H9 (cell line): ENCODE measurements around the gene SPATA3. TPM values are rescaled to one million over a fixed set of nuclear protein-coding genes. Genes with fewer than 3 reads are reported as not detected.

Source experiments
- DNase-seq: peaks from one replicate; pipeline ENCODE4 v3.0.0-alpha.2; 2017
- H2AFZ ChIP-seq: one replicate; pipeline ENCODE4 v1.6.1; 2013; ENCODE audit warnings: mild to moderate bottlenecking, low read length, control low read depth, moderate library complexity
- H2AK5ac ChIP-seq: 2 replicates; pipeline ENCODE4 v1.6.1; 2013; ENCODE audit warnings: low read length, control low read depth, mixed read lengths; ENCODE audit not compliant: insufficient read length
- H2BK120ac ChIP-seq: one replicate; pipeline ENCODE4 v1.6.1; 2013; ENCODE audit warnings: low read depth, mild to moderate bottlenecking, low read length, control low read depth, inconsistent platforms; ENCODE audit not compliant: poor library complexity, severe bottlenecking
- H2BK12ac ChIP-seq: 2 replicates; pipeline ENCODE4 v1.6.1; 2013; ENCODE audit warnings: low read length, control low read depth, mixed read lengths, low read depth; ENCODE audit not compliant: insufficient read length
- H2BK15ac ChIP-seq: 2 replicates; pipeline ENCODE4 v1.6.1; 2013; ENCODE audit warnings: low read depth, low read length, control low read depth
- H2BK20ac ChIP-seq: one replicate; pipeline ENCODE4 v1.6.1; 2013; ENCODE audit warnings: low read depth, mild to moderate bottlenecking, low read length, control low read depth, inconsistent platforms; ENCODE audit not compliant: poor library complexity, severe bottlenecking
- H2BK5ac ChIP-seq: 2 replicates; pipeline ENCODE4 v1.6.1; 2013; ENCODE audit warnings: low read length, control low read depth, mixed read lengths; ENCODE audit not compliant: insufficient read length
- H3K14ac ChIP-seq: 2 replicates; pipeline ENCODE4 v1.6.1; 2013; ENCODE audit warnings: low read length, control low read depth; ENCODE audit not compliant: insufficient read depth
- H3K18ac ChIP-seq: 2 replicates; pipeline ENCODE4 v1.6.1; 2013; ENCODE audit warnings: low read depth, mild to moderate bottlenecking, mixed read lengths, low read length, control low read depth; ENCODE audit not compliant: insufficient read length
- H3K23ac ChIP-seq: 2 replicates; pipeline ENCODE4 v1.6.1; 2013; ENCODE audit warnings: low read length, control low read depth, mixed read lengths, low read depth; ENCODE audit not compliant: insufficient read length
- H3K23me2 ChIP-seq: 2 replicates; pipeline ENCODE4 v1.6.1; 2013; ENCODE audit warnings: low read depth, mild to moderate bottlenecking, mixed read lengths, low read length, control low read depth; ENCODE audit not compliant: insufficient read length, poor library complexity, severe bottlenecking
- H3K27ac ChIP-seq: 2 replicates; pipeline ENCODE4 v1.5.1; 2013; ENCODE audit warnings: low read length, control low read depth, mixed read lengths, low read depth; ENCODE audit not compliant: insufficient read length
- H3K27me3 ChIP-seq: 2 replicates; pipeline ENCODE4 v1.6.1; 2013; ENCODE audit warnings: low read length, control low read depth, inconsistent platforms; ENCODE audit not compliant: insufficient read depth
- H3K4ac ChIP-seq: 2 replicates; pipeline ENCODE4 v1.6.1; 2013; ENCODE audit warnings: low read depth, mild to moderate bottlenecking, control low read depth, inconsistent platforms, low read length, moderate library complexity
- H3K4me1 ChIP-seq: 2 replicates; pipeline ENCODE4 v1.6.1; 2013; ENCODE audit warnings: low read length, control low read depth, inconsistent platforms; ENCODE audit not compliant: insufficient read depth
- H3K4me2 ChIP-seq: 2 replicates; pipeline ENCODE4 v1.6.1; 2013; ENCODE audit warnings: low read length, control low read depth, mixed read lengths; ENCODE audit not compliant: insufficient read length, insufficient read depth
- H3K56ac ChIP-seq: 2 replicates; pipeline ENCODE4 v1.6.1; 2013; ENCODE audit warnings: low read depth, mild to moderate bottlenecking, mixed read lengths, low read length, control low read depth; ENCODE audit not compliant: insufficient read length
- H3K79me1 ChIP-seq: 2 replicates; pipeline ENCODE4 v1.6.1; 2013; ENCODE audit warnings: low read depth, mild to moderate bottlenecking, moderate library complexity, low read length, control low read depth, inconsistent platforms; ENCODE audit not compliant: insufficient read depth, poor library complexity, severe bottlenecking
- H3K79me2 ChIP-seq: 2 replicates; pipeline ENCODE4 v1.6.1; 2013; ENCODE audit warnings: low read length, control low read depth, inconsistent platforms; ENCODE audit not compliant: insufficient read depth
- H3K9ac ChIP-seq: 2 replicates; pipeline ENCODE4 v1.6.1; 2013; ENCODE audit warnings: low read length, control low read depth, mixed read lengths; ENCODE audit not compliant: insufficient read length; ENCODE audit errors: extremely low read depth
- H3K9me3 ChIP-seq: one replicate; pipeline ENCODE4 v1.6.1; 2013; ENCODE audit warnings: low read depth, low read length, inconsistent platforms; ENCODE audit not compliant: control insufficient read depth
- H3T11ph ChIP-seq: one replicate; pipeline ENCODE4 v1.6.1; 2013; ENCODE audit warnings: mild to moderate bottlenecking, low read length, control low read depth, inconsistent platforms
- H4K20me1 ChIP-seq: one replicate; pipeline ENCODE4 v1.6.1; 2013; ENCODE audit not compliant: control insufficient read depth, insufficient read length, insufficient read depth
- H4K5ac ChIP-seq: 2 replicates; pipeline ENCODE4 v1.6.1; 2013; ENCODE audit warnings: low read depth, mild to moderate bottlenecking, mixed read lengths, low read length, control low read depth; ENCODE audit not compliant: insufficient read length
- H4K8ac ChIP-seq: replicated peaks from 2 replicates; pipeline ENCODE4 v1.6.1; 2013; ENCODE audit warnings: low read length, control low read depth, mixed read lengths, low read depth; ENCODE audit not compliant: insufficient read length
- H4K91ac ChIP-seq: 2 replicates; pipeline ENCODE4 v1.6.1; 2013; ENCODE audit warnings: low read depth, mild to moderate bottlenecking, moderate library complexity, mixed read lengths, low read length, control low read depth; ENCODE audit not compliant: insufficient read length
- H3K27ac Mint-ChIP-seq, 3 experiments: 2 replicates in 2 of 3; 3 replicates in 1 of 3; pipeline ENCODE4 v1.8.0; 2020 to 2021; ENCODE audit warnings: mixed read lengths in 3 of 3, mild to moderate bottlenecking in 1 of 3, moderate library complexity in 1 of 3
- H3K27me3 Mint-ChIP-seq: 2 replicates; pipeline ENCODE4 v1.8.0; 2021; ENCODE audit warnings: low read depth, mild to moderate bottlenecking, moderate library complexity, mixed read lengths
- H3K36me3 Mint-ChIP-seq, 3 experiments: 2 replicates in 2 of 3; 3 replicates in 1 of 3; pipeline ENCODE4 v1.8.0; 2020 to 2021; ENCODE audit warnings: low read depth in 3 of 3, mixed read lengths in 3 of 3; ENCODE audit not compliant: insufficient read depth in 1 of 3
- H3K4me1 Mint-ChIP-seq, 2 experiments: 2 replicates each; pipeline ENCODE4 v1.8.0; 2020; ENCODE audit warnings: mixed read lengths in 2 of 2
- H3K4me3 Mint-ChIP-seq, 2 experiments: 2 replicates in 1 of 2; 3 replicates in 1 of 2; pipeline ENCODE4 v1.8.0; 2020 to 2021; ENCODE audit warnings: mild to moderate bottlenecking in 2 of 2, mixed read lengths in 2 of 2, moderate library complexity in 1 of 2
- H3K9me3 Mint-ChIP-seq, 2 experiments: 2 replicates in 1 of 2; 3 replicates in 1 of 2; pipeline ENCODE4 v1.8.0; 2020; ENCODE audit warnings: mild to moderate bottlenecking in 2 of 2, mixed read lengths in 2 of 2, moderate library complexity in 1 of 2
- WGBS: extraction: QIAGEN DNeasy Blood & Tissue Kit; methylation state at CpG from one replicate; pipeline ENCODE4 v1.1.7; 2013; ENCODE audit warnings: missing lambda C conversion rate, low lambda C conversion rate, mixed read lengths; ENCODE audit not compliant: insufficient read length; ENCODE audit errors: extremely low coverage; 5-methylcytosine and 5-hydroxymethylcytosine counted together
- total RNA-seq: library from RNA; stranded (reverse); gene quantifications from 2 replicates; pipeline ENCODE4 v1.2.1, GENCODE V29; 2021
- TF ChIP-seq, protein P1 (sequence below): fragments of 200-600 bp; sonication (generic); conservative IDR thresholded peaks from 3 replicates; pipeline ENCODE4 v1.8.0; 2021; ENCODE audit warnings: antibody characterized with exemption, mild to moderate bottlenecking

The SPATA3 gene
- total RNA-seq, 1 experiment from 2014 or later = not detected

DNA sequence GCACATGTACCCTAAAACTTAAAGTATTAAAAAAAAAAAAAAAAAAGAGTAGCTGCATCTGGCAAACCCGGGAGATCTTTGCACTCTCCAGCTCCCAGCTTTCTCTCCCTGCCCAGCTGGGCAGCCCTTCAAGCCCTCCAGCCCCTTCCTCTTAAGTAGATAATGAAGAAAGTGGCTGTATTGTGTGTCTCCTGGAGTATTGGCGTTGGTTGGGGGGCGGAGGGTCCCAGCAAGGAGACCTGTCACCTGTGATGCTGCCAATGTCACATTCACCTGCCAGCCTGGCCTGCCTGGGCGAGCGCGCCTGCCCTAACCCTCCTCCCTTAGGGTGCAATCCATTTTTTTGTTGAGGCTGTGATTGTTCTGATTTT, 43.4 kb downstream of the SPATA3 start:
- H3K4me2 ChIP-seq = no peak overlapping the region
- peaks cover 69% of the 10 kb centered on the region for H3K27me3 Mint-ChIP-seq
- whole genome bisulfite sequencing = no CpG with 5 or more reads among the region's 6 CpGs

More for the DNA sequence above, 43.4 kb downstream of the SPATA3 start:
- H4K91ac ChIP-seq = no peak overlapping the region
- no peak overlapping the region for H2BK15ac ChIP-seq
- H4K5ac ChIP-seq = no peak overlapping the region
- no peak overlapping the region for H2BK120ac ChIP-seq
- H3K79me2 ChIP-seq = no peaks in the 10 kb centered on the region
- Mint-ChIP-seq H3K9me3 (no peaks in the 10 kb centered on the region), H3K36me3 (no peaks in the 10 kb centered on the region), H3K4me3 (peak overlapping the region in 1 of 2 experiments; percentile 13; a peak in 2 of 5 replicates), H3K4me1 (peaks cover 8 to 15% of the 10 kb centered on the region in 2 experiments; a peak in 3 of 4 replicates), H3K27ac (no peak overlapping the region)
- no peaks in the 10 kb centered on the region for H4K20me1 ChIP-seq
- no peak overlapping the region for H2BK12ac ChIP-seq
- no peak for DNase-seq
- H3K27ac ChIP-seq = no peak overlapping the region
- H3K14ac ChIP-seq = no peak overlapping the region
- H3K23ac ChIP-seq = no peak overlapping the region
- peaks cover 10% of the 10 kb centered on the region for H3K23me2 ChIP-seq
- H2AFZ ChIP-seq = no peak overlapping the region
- H2BK5ac ChIP-seq = no peak overlapping the region
- no peak overlapping the region for H3K56ac ChIP-seq
- no peaks in the 10 kb centered on the region for H3K79me1 ChIP-seq
- H4K8ac ChIP-seq = no peak overlapping the region
- no peak overlapping the region for H3K4ac ChIP-seq
- no peak overlapping the region for H3K18ac ChIP-seq
- H3K4me1 ChIP-seq = no peaks in the 10 kb centered on the region; the same call in 1 of the 2 replicates
- H2AK5ac ChIP-seq = no peak overlapping the region
- TF ChIP-seq, protein P1, sequence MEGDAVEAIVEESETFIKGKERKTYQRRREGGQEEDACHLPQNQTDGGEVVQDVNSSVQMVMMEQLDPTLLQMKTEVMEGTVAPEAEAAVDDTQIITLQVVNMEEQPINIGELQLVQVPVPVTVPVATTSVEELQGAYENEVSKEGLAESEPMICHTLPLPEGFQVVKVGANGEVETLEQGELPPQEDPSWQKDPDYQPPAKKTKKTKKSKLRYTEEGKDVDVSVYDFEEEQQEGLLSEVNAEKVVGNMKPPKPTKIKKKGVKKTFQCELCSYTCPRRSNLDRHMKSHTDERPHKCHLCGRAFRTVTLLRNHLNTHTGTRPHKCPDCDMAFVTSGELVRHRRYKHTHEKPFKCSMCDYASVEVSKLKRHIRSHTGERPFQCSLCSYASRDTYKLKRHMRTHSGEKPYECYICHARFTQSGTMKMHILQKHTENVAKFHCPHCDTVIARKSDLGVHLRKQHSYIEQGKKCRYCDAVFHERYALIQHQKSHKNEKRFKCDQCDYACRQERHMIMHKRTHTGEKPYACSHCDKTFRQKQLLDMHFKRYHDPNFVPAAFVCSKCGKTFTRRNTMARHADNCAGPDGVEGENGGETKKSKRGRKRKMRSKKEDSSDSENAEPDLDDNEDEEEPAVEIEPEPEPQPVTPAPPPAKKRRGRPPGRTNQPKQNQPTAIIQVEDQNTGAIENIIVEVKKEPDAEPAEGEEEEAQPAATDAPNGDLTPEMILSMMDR = no peak
- peaks cover 25% of the 10 kb centered on the region for H3K27me3 ChIP-seq
- H3K9me3 ChIP-seq = no peaks in the 10 kb centered on the region
- no peak overlapping the region for H3K9ac ChIP-seq
- H3T11ph ChIP-seq = no peak overlapping the region
- no peak overlapping the region for H2BK20ac ChIP-seq
